SK-N-SH treated with all-trans-retinoic acid at 6 μM for 48 hours (cell line): Measurements from ENCODE around the gene PEAK3.

Experiments used
- RARB ChIP-seq: fragments of 250-450 bp; sonication (Bioruptor Pico); IDR thresholded peaks from 2 replicates; pipeline ENCODE4 v1.8.0; 2021; ENCODE audit warnings: mild to moderate bottlenecking, moderate library complexity
- TF ChIP-seq, protein P1 (sequence below): fragments of 250-450 bp; sonication (Bioruptor Pico); IDR thresholded peaks from 2 replicates; pipeline ENCODE4 v1.8.0; 2020; ENCODE audit warnings: mild to moderate bottlenecking, moderate library complexity, borderline replicate concordance

DNA sequence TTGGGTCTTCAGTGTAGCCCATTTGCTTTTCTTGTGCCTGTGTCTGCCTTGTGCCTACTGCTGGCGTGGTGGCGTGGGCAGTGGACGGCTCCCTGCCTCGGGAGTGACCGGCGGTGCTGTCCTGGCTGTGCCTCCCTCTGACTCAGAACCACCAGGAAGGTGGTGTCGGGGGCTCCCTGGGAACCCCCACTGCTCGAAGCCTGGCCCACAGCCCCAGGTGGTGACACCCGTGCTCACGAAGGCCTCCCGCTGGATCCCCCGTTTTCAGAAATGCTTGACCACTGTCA is 37.9 kb downstream of the PEAK3 start:
- TF ChIP-seq, protein P1, sequence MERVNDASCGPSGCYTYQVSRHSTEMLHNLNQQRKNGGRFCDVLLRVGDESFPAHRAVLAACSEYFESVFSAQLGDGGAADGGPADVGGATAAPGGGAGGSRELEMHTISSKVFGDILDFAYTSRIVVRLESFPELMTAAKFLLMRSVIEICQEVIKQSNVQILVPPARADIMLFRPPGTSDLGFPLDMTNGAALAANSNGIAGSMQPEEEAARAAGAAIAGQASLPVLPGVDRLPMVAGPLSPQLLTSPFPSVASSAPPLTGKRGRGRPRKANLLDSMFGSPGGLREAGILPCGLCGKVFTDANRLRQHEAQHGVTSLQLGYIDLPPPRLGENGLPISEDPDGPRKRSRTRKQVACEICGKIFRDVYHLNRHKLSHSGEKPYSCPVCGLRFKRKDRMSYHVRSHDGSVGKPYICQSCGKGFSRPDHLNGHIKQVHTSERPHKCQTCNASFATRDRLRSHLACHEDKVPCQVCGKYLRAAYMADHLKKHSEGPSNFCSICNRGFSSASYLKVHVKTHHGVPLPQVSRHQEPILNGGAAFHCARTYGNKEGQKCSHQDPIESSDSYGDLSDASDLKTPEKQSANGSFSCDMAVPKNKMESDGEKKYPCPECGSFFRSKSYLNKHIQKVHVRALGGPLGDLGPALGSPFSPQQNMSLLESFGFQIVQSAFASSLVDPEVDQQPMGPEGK (CRISPR knock-in tag): no peak
- TF ChIP-seq RARB (CRISPR knock-in tag): no peak
